Measurements from ENCODE around the gene RHEX. TPM values are rescaled to one million over a fixed set of nuclear protein-coding genes. Genes with fewer than 3 reads are reported as not detected.
"Not testable (repeated sequence)": the region's sequence is repeated elsewhere in the genome, so short reads cannot be mapped to it uniquely, and the experiment has no call there.

The RHEX gene
- total RNA-seq, 1 experiment from 2014 or later = not detected

- not testable (repeated sequence) for DNase-seq (ENCODE audit: extremely low read depth, low read depth)
Measured at GRCh38 chr1:206058289-206058926, 5.4 kb downstream of the RHEX start.

GRCh38 chr1:206058927-206059292 is 5.9 kb downstream of the RHEX start:
- DNase-seq (ENCODE audit: extremely low read depth, low read depth) = no peak

GRCh38 chr1:206059355-206059915 is 6.5 kb downstream of the RHEX start:
- no peak for DNase-seq (ENCODE audit: extremely low read depth, low read depth)

- DNase-seq (ENCODE audit: extremely low read depth, low read depth) = no peak
Measured at GRCh38 chr1:206060844-206061243, 7.9 kb downstream of the RHEX start.

- no peak for DNase-seq (ENCODE audit: extremely low read depth, low read depth)
Measured at GRCh38 chr1:206062464-206062863, 9.5 kb downstream of the RHEX start.

- not testable (repeated sequence) for DNase-seq (ENCODE audit: extremely low read depth, low read depth)
Measured at GRCh38 chr1:206064001-206064400, 11.0 kb downstream of the RHEX start.

- not testable (repeated sequence) for DNase-seq (ENCODE audit: extremely low read depth, low read depth)
Measured at GRCh38 chr1:206064501-206064900, 11.5 kb downstream of the RHEX start.

- DNase-seq (ENCODE audit: extremely low read depth, low read depth) = no peak
Measured at GRCh38 chr1:206065547-206066145, 12.7 kb downstream of the RHEX start.

- no peak for DNase-seq (ENCODE audit: extremely low read depth, low read depth)
Measured at GRCh38 chr1:206066479-206067171, 13.7 kb downstream of the RHEX start.

GRCh38 chr1:206067486-206068227 is 14.7 kb downstream of the RHEX start:
- no peak for DNase-seq (ENCODE audit: extremely low read depth, low read depth)

- DNase-seq (ENCODE audit: extremely low read depth, low read depth) = no peak
Measured at GRCh38 chr1:206068314-206068713, 15.3 kb downstream of the RHEX start.

GRCh38 chr1:206070627-206071304 is 17.8 kb downstream of the RHEX start:
- DNase-seq (ENCODE audit: extremely low read depth, low read depth) = no peak

- DNase-seq (ENCODE audit: extremely low read depth, low read depth) = no peak
Measured at GRCh38 chr1:206074839-206075238, 21.9 kb downstream of the RHEX start.

GRCh38 chr1:206075786-206076755 is 23.1 kb downstream of the RHEX start:
- no peak for DNase-seq (ENCODE audit: extremely low read depth, low read depth)

GRCh38 chr1:206079135-206079534 is 26.2 kb downstream of the RHEX start:
- no peak for DNase-seq (ENCODE audit: extremely low read depth, low read depth)

- DNase-seq (ENCODE audit: extremely low read depth, low read depth) = no peak
Measured at GRCh38 chr1:206080026-206080820, 27.2 kb downstream of the RHEX start.

- DNase-seq (ENCODE audit: extremely low read depth, low read depth) = no peak
Measured at GRCh38 chr1:206081856-206082255, 28.9 kb downstream of the RHEX start.
